OCI-LY7 (cell line): ENCODE data around the gene BMP8B. TPM values are rescaled to one million over a fixed set of nuclear protein-coding genes. Genes with fewer than 3 reads are reported as not detected.

ENCODE experiments used
- BruUV-seq: library from RNA; stranded (reverse); fragments of 400-500 nt; replicated peaks from 2 replicates; lab custom pipeline; 2021; lab: Mats Ljungman, UMichigan
- CTCF ChIA-PET: fragments of 300-600 bp; sonication (Branson Sonifier 250); formaldehyde crosslinking; loops from one replicate; lab custom pipeline; 2022; ENCODE audit warnings: antibody characterized with exemption; ENCODE audit not compliant: unreplicated experiment; lab: Charles Lee
- POLR2A ChIA-PET: fragments of 300-600 bp; sonication (Branson Sonifier 250); formaldehyde crosslinking; loops from one replicate; lab custom pipeline; 2022; ENCODE audit warnings: antibody characterized with exemption; lab: Charles Lee
- DNase-seq: peaks from one replicate; pipeline ENCODE4 v3.0.0-alpha.2; 2015; ENCODE audit warnings: low spot score
- H2AFZ ChIP-seq: fragments of 200-600 bp; sonication (generic), shearing (Covaris generic); 2 replicates; pipeline ENCODE4 v1.6.1; 2014; ENCODE audit warnings: mild to moderate bottlenecking, antibody characterized with exemption, low read length, moderate library complexity
- H3K27ac ChIP-seq: fragments of 200-600 bp; sonication (generic); 2 replicates; pipeline ENCODE4 v1.5.1; 2014; ENCODE audit warnings: mixed run types, low read depth, mild to moderate bottlenecking, moderate library complexity, low read length, inconsistent platforms; ENCODE audit not compliant: poor library complexity, severe bottlenecking
- H3K36me3 ChIP-seq: fragments of 200-600 bp; sonication (generic); 2 replicates; pipeline ENCODE4 v1.6.1; 2014; ENCODE audit warnings: mild to moderate bottlenecking, antibody characterized with exemption, low read length, moderate library complexity, mixed read lengths; ENCODE audit not compliant: insufficient read depth
- H3K4me1 ChIP-seq: fragments of 200-600 bp; sonication (generic); 2 replicates; pipeline ENCODE4 v1.5.1; 2014; ENCODE audit warnings: mild to moderate bottlenecking, low read length; ENCODE audit not compliant: insufficient read depth, poor library complexity, severe bottlenecking
- H3K4me2 ChIP-seq: fragments of 200-600 bp; sonication (generic); 2 replicates; pipeline ENCODE4 v1.6.1; 2014; ENCODE audit warnings: mild to moderate bottlenecking, low read length
- H3K4me3 ChIP-seq: fragments of 200-600 bp; sonication (generic); 2 replicates; pipeline ENCODE4 v1.5.1; 2014; ENCODE audit warnings: mild to moderate bottlenecking, low read depth, low read length; ENCODE audit not compliant: poor library complexity, severe bottlenecking
- H3K79me2 ChIP-seq: fragments of 200-600 bp; sonication (generic); 2 replicates; pipeline ENCODE4 v1.6.1; 2016; ENCODE audit warnings: low read depth, mild to moderate bottlenecking, low read length, moderate library complexity, mixed read lengths; ENCODE audit not compliant: insufficient read depth
- H3K9me2 ChIP-seq: fragments of 200-600 bp; sonication (generic); 2 replicates; pipeline ENCODE4 v1.6.1; 2016; ENCODE audit warnings: mild to moderate bottlenecking, low read length, mixed read lengths; ENCODE audit not compliant: insufficient read depth
- H3K9me3 ChIP-seq: fragments of 200-600 bp; sonication (generic); 2 replicates; pipeline ENCODE4 v1.6.1; 2014; ENCODE audit warnings: mild to moderate bottlenecking, mixed run types, low read length, mixed read lengths
- H4K20me1 ChIP-seq: fragments of 200-600 bp; sonication (generic); 2 replicates; pipeline ENCODE4 v1.6.1; 2014; ENCODE audit warnings: mild to moderate bottlenecking, antibody characterized with exemption, low read length, moderate library complexity, mixed read lengths; ENCODE audit not compliant: insufficient read depth
- EZH2phosphoT487 ChIP-seq: fragments of 200-600 bp; sonication (generic); IDR thresholded peaks from 2 replicates; pipeline ENCODE4 v1.6.1; 2018; ENCODE audit warnings: low read depth, borderline replicate concordance, mild to moderate bottlenecking, mixed run types, antibody characterized with exemption, low read length, moderate library complexity, mixed read lengths
- intact Hi-C: fragments of 100-400 bp; cut with micrococcal nuclease; formaldehyde crosslinking; loops from one replicate; pipeline ENCODE4 v1.10.0; 2022; ENCODE audit not compliant: unreplicated experiment
- total RNA-seq, 2 experiments: library from RNA; depleted of rRNA in 1 of 2; stranded (reverse); fragments of >200 nt in 1 of 2; shearing (Covaris generic) in 1 of 2; gene quantifications; 2 replicates each; pipeline ENCODE4 v1.2.3, GENCODE V29; 2014 to 2022
- TF ChIP-seq, protein P1 (sequence below): fragments of 200-600 bp; sonication (generic); conservative IDR thresholded peaks from 2 replicates; pipeline ENCODE4 v1.5.1; 2014; ENCODE audit warnings: mild to moderate bottlenecking, antibody characterized with exemption, low read length, moderate library complexity, mixed read lengths

BMP8B gene
- total RNA-seq, 2 experiments from 2014 or later: 0.34 TPM; not detected in 1

DNA sequence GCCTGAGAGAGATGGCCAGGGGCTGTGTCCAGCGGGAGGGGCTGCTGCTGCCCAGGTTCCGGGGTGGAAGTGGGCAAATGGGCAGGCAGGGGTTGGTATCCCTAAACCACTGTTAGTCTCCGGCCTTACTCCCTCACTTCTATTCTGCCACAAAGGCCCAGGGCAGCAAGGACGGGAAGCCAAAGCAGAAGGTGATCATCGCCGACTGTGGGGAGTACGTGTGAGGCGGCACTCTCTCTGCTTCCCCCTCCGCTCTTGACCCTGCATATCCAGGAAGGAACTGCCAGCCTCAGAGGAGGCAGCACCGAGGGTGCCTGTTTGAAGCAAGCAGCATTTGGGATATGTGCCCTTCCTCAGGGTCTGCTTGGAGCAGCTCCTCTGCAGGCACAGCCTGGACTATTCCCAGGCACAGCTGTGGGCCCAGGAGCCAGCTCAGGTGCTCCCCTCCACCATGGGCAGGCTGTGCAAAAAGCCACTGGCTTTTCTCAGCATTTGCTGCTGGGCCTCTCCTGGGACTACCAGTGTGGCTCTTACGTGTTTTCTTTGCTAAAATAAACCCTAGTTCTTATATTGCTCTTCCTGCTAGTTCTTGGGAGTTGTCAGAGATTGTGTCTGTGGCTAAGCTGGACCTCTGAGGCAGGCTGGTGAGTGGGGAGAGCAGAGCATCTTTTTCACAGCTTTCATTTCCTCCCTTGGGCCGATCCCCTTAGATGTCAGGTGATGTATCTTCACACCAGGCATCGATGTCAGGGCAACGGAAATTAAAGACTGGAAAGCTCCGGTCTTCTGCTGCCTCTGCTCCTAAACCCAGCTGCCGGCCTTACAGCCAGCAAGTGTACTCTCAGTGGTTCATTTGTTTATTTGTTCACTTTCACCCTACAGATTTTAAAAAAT is 35.3 kb downstream of the BMP8B start:
- peaks cover 100% of the 10 kb centered on the region for H3K36me3 ChIP-seq
- BruUV-seq: TSS peak; percentile 52
- H3K4me1 ChIP-seq: no peaks in the 10 kb centered on the region
- no peak overlapping the region for H2AFZ ChIP-seq
- no peak overlapping the region for H3K4me2 ChIP-seq
- ChIA-PET CTCF (no interaction called here), POLR2A (interaction anchor here (0.6 kb wide), 1 partner anchor 219 kb away, joined by 3 read pairs; no protein-coding TSS in a partner anchor)
- H3K9me3 ChIP-seq: no peaks in the 10 kb centered on the region
- no peak overlapping the region for H3K27ac ChIP-seq
- no peak for DNase-seq
- H3K9me2 ChIP-seq: no peaks in the 10 kb centered on the region
- H3K79me2 ChIP-seq: no peaks in the 10 kb centered on the region
- no peaks in the 10 kb centered on the region; the same call in 1 of the 2 replicates for H4K20me1 ChIP-seq
- TF ChIP-seq, protein P1, sequence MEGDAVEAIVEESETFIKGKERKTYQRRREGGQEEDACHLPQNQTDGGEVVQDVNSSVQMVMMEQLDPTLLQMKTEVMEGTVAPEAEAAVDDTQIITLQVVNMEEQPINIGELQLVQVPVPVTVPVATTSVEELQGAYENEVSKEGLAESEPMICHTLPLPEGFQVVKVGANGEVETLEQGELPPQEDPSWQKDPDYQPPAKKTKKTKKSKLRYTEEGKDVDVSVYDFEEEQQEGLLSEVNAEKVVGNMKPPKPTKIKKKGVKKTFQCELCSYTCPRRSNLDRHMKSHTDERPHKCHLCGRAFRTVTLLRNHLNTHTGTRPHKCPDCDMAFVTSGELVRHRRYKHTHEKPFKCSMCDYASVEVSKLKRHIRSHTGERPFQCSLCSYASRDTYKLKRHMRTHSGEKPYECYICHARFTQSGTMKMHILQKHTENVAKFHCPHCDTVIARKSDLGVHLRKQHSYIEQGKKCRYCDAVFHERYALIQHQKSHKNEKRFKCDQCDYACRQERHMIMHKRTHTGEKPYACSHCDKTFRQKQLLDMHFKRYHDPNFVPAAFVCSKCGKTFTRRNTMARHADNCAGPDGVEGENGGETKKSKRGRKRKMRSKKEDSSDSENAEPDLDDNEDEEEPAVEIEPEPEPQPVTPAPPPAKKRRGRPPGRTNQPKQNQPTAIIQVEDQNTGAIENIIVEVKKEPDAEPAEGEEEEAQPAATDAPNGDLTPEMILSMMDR: no peak
- TF ChIP-seq EZH2phosphoT487: no peak
- intact Hi-C loops: no loop called here
- H3K4me3 ChIP-seq: no peak overlapping the region

GRCh38 chr1:39752703-39753102 is 36.0 kb downstream of the BMP8B start:
- H3K4me2 ChIP-seq: no peak overlapping the region
- H3K9me2 ChIP-seq: no peaks in the 10 kb centered on the region
- peaks cover 100% of the 10 kb centered on the region for H3K36me3 ChIP-seq
- BruUV-seq: no TSS peak
- no peaks in the 10 kb centered on the region; the same call in 1 of the 2 replicates for H4K20me1 ChIP-seq
- no peak overlapping the region for H3K27ac ChIP-seq
- intact Hi-C loops: no loop called here
- H3K4me3 ChIP-seq: no peak overlapping the region
- ChIA-PET CTCF (no interaction called here), POLR2A (interaction anchor here (0.6 kb wide), 1 partner anchor 219 kb away, joined by 3 read pairs; no protein-coding TSS in a partner anchor)
- no peaks in the 10 kb centered on the region for H3K4me1 ChIP-seq
- H3K79me2 ChIP-seq: no peaks in the 10 kb centered on the region
- no peaks in the 10 kb centered on the region for H3K9me3 ChIP-seq
- H2AFZ ChIP-seq: no peak overlapping the region
- no peak for TF ChIP-seq EZH2phosphoT487
- TF ChIP-seq, protein P1: no peak
- DNase-seq: no peak

GRCh38 chr1:39751595-39751994 is 37.1 kb downstream of the BMP8B start:
- H3K4me2 ChIP-seq: no peak overlapping the region
- peaks cover 100% of the 10 kb centered on the region for H3K36me3 ChIP-seq
- no peaks in the 10 kb centered on the region for H3K79me2 ChIP-seq
- no peaks in the 10 kb centered on the region for H3K9me2 ChIP-seq
- no peaks in the 10 kb centered on the region for H3K4me1 ChIP-seq
- intact Hi-C loops: no loop called here
- no peak overlapping the region for H3K4me3 ChIP-seq
- BruUV-seq: no TSS peak
- ChIA-PET POLR2A (no interaction called here), CTCF (no interaction called here)
- H3K27ac ChIP-seq: no peak overlapping the region
- no peak for DNase-seq
- H2AFZ ChIP-seq: no peak overlapping the region
- TF ChIP-seq, protein P1: no peak
- no peak for TF ChIP-seq EZH2phosphoT487
- no peaks in the 10 kb centered on the region for H3K9me3 ChIP-seq
- no peaks in the 10 kb centered on the region; the same call in 1 of the 2 replicates for H4K20me1 ChIP-seq
